Activated CD4-positive, alpha-beta T cell treated with anti-CD3 and anti-CD28 coated beads, Interleukin-2, Interleukin-6, amounts not matched to agents 100 ng/mL and 50 ng/mL, durations not matched to agents 16 hours and 8 hours (primary cell): ENCODE data around the gene GLOD5.
A peak's percentile ranks its signal among the peaks of the same experiment; 100 is the strongest.

Experiments
- DNase-seq: peaks from one replicate; pipeline ENCODE4 v3.0.0-alpha.2; 2020

Gene GLOD5

DNA sequence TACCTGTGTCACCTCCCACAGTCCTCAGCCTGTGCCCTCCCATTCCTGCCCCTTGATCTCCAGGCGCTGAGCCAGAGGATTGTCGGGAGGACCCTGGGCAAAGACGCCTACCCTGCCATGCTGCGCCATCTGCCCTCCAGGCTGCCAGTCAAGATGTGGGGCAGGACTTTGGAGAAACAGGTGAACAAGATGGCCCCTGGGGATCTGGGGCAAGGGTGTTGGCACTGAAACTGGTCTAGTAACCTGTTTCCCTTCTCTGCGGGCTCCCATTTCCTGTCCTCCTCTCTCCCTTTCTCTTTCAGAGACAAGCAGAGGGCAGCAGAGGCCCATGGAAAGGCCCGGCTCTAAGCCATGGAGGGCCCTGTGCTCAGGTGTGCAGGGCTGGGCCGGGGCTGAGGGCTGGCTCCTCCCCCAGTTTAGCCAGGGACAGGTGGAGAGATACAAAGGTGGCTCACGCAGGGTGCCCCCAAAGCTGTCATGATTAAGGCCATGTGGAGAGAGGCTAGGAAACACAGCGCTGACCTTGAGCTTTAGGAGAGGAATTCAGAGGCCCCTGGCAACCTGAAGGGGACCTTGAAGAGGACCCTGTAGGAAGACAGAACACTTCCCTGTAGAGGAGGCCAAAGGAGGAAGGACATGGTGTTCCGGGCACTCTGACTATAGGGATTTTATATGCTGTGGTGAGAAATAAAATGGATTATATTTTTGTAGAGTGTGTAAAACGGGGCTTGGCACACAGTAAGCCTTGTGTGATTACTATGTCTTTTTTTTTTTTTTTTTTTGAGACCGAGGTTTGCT is at the start of gene GLOD5:
Gene GLOD5, plus strand, starts transcription at position 74 of the 798 bp plus-strand sequence. Its CDS starts 44 bp downstream, at position 118.
- DNase-seq = peak; percentile 11

DNA sequence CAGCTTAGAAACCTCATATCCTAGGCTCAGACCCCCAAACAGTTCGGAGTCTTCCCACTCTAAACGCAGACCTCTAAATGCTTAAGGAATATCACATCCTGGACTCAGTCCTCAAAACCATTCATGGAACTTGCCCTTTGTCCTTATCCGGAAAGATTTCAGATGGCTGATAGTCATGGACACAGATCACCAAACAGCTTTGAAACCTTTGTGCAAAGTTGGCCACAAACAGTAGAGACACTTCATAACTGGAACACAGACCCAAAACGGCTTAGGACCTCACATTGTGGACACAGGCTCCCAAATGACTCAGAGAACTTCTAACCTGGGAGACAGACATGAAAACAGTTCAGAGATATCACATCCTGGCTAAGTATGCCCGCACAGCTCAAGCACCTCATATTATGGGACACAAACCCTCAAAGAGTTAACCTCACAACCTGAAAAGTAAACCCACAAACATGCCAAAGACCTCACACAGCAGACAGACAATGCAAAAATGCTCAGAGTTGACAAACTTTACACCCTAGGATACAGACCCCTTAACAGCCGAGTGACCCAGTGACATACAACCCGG is 49.5 kb upstream of the GLOD5 start:
- DNase-seq = no peak

DNA sequence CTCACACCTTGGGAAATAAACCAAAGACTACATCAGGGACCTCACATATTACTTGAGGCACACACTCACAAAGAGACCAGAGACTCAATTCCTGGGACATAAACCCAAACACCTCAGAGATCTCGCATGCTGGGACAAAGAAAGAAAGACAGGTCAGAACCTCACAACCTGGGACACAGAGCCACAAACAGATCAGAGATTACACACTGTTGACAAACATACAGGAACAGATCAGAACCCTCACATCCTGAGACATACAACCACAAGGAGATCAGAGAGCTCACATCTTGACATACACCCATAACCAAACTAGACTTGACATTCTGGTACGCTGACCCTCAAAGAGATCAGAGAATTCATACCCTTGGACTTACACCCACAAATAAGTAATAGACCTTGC is 47.7 kb upstream of the GLOD5 start:
- DNase-seq = peak; percentile 10

DNA sequence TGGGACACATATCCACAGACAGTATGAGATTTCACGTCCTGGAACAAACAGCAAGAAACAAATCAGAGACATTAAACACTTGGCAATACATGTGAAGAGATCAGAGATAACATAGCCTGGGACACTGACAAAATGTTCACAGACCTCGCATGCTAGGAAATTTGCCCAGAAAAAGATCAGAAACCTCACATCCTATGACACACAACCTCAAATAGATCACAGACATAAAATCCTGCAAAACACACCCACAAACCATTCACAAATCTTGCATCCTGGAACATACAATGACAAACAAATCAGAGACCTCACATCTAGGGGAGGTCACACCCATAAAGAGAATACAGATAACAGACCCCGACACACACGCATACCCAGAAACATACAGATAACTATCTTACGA is 47.0 kb upstream of the GLOD5 start:
- DNase-seq = no peak

DNA sequence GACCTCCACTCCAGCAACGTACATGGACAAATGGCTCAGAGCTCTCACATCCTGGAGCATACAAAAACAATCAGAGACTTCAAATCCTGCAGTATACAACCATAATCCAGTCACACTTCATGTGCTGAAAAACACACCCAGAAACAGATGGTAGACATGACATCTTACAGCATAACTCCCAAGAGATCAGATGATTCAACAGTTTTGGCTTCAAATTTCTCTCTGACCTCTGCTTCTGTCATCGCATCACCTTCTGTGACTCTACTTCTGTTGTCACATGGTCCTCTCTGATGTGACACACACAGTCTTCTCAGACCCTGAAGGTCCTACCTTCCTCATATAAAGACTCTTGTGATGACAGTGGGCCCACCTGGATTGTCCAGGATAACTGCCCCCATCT is 46.5 kb upstream of the GLOD5 start:
- DNase-seq = no peak

DNA sequence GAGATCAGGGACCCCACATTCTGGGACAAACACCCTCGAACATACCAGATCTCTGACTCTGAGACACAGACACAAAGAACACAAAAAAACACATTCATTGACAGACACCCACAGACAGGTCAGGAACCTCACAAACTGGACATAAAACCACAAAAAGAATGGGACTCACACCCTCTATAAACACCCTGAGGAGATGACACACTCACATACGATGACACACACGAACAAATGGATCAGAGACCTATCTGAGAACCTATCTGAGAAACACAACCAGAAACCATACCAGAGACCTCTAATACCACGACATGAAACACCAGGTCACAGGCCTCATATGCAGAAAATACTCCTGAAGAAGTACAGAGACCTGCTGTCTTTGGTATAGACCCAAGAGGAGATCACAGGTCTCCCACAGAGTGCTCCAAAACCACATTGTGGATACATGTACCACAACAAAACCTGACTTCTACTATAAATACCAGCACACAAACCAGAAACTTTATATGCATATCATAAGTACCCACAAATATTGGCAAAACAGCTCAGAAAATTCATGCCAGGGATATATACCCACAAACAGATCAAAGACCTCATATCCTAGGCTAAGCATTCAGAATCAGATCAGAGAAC is 45.6 kb upstream of the GLOD5 start:
- no peak for DNase-seq

DNA sequence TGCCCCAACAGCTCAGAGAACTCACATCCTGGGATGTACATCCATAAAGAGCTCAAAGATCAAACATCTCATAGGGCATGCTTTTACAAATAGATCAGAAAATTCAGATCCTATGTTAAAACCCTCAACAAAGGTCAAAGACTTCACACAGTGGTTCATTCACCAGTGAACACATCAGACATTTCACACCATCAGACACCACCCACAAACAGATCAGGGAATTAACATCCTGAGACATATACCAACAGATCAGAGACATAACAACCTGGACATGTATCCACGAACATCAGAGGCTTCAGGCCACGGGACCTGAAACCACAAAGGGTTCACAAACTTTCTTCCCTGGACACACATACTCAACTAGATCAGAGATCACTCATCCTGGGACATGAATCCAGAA is 41.6 kb upstream of the GLOD5 start:
- no peak for DNase-seq

DNA sequence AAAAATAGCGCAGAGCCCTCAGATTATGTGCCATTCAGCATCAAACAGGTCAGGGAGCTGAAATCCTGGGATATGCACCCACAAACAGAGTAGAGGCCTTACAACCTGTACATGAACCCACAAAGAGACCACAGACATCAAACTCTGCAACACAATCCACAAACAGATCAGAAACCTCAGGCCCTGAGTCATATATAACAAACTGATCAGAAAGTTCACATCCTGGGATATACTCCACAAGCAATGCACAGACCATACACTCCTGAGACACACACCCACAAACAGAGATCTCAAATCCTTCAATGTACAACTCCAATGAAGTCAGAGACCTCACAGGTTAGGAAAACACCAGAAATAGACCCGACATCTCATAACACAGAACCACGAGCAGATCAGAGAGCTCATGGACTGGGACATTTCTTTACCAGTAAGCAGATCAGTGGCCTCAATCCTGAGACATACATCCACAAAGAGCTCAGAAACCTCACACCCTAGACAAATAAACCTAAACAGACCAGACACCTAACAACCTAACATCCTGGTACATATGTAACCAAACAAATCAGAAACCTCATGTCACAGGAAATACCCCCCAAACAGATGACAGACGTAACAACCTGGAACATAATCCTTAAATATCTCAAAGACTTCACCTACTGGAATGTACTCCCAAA is 40.8 kb upstream of the GLOD5 start:
- DNase-seq = no peak

DNA sequence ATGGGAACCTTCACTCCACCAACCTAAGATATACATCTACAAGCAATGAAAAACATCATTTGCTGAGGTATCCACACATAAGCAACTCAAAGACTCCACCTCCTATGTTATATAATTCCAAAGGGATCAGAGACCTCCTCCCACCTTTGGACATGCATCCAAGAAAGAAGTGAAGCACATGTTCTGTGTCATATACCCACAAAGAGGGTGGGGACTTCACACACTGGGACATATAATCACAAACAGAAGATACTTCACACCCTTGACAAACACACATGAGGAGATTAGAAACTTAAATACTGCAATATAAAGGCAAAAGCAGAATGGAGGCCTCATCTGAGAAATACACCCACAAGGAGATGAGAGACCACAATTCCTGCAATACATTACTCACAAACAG is 39.6 kb upstream of the GLOD5 start:
- no peak for DNase-seq

DNA sequence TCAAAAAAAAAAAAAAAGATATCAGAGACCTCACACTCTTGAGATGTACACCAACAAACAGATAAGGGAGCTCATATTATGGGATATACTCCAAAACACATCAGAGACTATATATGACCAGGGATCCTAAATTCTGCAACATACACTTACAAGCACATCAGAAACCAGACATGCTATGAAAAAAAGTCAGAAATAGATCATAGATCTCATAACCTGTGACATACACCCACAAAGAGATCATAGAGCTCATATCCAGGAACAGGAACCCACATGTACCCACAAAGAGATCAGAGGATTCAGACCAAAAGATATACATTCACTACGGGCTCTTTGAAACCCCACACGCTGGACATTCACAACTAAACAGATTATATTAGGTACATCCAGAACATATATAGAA is 35.0 kb upstream of the GLOD5 start:
- DNase-seq = no peak

DNA sequence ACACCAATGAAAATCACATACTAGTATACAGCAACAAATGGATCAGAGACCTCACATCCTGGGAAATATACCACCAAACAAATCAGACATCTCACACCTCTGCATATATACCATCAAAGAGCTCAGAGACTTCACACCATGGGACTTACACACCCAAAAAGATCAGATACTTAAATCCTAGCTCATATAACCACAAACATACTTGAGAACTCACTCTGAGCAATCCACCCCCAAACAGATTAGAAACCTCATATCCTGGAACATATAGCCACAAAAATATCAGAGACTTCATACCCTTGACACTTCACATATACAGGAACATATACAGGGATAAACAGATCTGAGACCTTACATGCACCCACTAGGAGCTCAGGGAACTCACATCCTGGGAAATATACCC is 32.9 kb upstream of the GLOD5 start:
- DNase-seq = no peak

DNA sequence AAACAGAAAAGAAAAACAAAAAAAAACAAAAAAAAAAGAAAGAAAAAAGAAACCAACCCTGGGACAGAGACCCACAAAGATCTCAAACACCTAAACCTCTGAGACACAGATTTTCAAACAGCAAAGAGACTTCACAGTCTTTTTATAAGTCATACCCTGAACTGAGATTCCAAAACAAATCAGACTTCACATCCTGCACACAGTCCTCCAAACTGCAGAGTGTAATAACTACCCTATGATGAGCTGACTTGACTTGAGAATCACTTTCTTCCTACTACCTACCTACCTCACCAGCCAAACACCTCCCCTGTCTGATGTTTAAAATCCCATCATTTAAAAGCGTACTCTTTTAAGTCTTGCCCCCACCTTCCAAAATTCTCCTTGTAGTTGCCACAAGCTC is 25.2 kb upstream of the GLOD5 start:
- DNase-seq = no peak

DNA sequence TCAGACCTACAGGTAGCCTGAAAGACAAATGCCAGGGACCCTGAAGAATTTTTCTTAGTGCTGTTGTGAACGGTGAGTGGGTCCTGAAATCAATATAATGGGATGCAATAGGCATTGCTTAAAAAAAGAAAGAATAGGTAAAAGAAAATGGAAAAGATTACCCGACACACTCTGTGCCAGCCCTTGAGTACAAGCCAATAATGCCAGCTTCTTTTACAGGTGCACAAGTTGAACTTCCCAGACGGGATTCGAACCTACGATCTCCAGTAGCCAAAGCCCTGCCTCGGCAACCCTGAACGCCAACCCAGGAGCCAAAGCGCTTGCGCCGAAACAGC is 24.7 kb upstream of the GLOD5 start:
- no peak for DNase-seq

DNA sequence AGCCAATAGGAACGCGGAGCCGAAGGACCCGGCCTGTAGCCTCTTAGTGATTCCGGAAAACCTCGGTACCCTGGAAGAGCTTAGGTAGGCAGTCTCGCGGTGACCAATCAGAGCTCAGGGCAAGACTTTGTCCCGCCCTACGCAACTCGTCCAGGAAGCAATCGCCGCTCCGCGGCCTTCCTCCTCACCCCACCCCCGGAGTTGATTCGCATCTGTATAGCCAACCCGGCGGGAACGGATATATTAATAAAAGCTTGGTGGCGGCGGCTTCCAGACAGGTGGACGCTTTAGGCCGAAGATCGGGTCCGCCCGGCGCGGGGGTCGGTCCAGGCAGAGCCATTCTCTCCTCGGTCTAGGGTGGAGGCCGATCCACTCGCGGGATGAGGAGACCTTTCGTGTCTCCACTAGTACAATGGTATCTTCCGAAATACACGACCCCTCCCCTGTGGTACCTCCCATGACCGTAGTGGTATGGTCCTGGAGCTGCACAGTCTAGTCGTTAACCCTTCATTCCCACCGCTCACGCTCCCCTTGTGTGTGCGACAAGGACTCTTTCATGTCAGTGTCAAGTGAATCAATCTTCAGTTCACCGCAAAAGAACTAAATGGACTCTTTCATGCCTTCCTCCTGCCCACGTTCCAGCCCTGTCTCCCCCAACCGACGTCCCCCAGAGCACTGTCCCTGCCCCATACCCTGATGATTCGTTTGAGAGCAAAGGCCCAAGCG is 24.2 kb upstream of the GLOD5 start:
- DNase-seq = peak; percentile 94

DNA sequence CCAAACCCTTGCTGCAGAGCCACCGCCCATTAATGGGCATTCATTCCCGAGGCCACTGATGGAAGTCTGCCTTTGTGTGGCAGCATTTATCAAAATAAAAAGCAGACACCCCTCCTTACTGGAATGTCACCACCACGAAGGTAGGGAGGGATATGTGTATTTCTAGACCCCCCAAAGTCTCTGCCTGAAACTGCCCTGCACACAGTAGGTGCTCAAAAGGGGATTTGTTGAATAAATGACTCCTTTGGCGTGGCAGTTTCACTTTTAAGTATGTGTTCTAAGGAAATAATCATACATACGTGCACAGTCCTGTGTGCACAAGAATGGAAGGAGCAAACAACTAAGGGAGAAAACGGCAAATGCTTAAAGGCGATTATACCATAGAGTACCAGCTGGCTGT is 23.6 kb upstream of the GLOD5 start:
- no peak for DNase-seq

DNA sequence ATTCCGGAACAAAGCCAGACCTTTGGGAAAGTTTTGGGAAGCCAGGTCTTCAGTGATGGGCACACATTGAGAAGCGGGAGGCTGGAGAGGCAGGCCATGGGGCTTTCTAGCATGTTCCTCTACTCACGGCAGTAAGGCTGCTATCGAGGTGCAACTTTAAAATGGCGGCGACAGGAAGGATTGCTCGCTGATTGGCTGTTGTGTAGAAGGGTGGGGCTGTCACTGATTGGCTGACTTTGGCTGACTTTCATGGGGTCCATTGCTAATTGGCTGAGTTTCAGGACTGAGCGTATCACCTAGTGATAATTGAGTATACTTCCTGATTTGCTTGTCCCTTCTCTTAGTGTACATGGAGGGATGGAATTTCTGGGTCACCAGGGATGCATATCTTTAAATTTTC is 19.7 kb upstream of the GLOD5 start:
- DNase-seq = no peak

DNA sequence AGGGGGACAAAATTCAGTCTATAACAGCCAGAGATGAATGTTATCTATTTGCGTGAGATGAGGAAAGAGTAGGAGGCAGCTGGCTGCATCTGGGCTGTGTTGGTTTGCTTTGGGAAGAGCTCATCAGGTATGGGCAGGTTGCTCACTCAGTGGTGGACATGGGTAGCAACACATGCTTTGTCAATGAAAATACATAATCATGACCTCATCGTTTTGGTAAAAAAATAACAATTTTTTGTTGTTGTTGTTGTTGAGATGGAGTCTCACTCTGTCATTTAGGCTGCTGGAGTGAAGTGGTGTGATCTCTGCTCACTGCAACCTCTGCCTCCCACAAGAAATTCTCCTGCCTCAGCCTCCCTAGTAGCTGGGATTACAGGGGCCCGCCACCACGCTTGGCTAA is 16.3 kb upstream of the GLOD5 start:
- no peak for DNase-seq

DNA sequence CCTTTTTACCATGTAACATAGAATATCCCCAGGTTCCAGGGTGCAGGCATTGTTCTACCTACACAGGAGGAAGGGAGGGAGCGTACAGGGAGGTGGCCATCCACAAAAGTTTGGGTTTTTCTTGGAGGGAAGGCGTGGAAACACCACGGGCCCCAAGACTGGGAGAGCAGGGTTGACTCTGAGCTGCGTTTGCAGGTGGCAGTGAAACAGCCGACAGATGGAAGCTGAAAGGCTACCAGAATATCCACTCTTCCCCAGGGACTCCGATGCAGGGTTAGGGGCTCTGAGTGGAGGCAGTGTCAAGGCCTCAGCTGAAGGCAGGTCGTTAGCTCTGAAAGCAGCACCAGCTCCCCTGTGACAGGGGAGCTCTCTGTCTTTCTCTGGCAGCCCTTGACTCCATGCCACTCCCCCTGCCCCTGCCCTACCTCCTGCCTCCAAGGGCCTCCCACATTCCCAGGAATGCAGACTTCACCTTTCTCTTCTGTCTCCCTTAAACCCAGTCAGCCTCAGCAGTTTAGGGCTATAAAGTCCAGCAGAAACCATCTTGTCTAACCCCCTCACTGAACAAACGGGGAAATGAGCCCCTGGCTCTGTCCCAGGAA is 14.0 kb upstream of the GLOD5 start:
- no peak for DNase-seq

DNA sequence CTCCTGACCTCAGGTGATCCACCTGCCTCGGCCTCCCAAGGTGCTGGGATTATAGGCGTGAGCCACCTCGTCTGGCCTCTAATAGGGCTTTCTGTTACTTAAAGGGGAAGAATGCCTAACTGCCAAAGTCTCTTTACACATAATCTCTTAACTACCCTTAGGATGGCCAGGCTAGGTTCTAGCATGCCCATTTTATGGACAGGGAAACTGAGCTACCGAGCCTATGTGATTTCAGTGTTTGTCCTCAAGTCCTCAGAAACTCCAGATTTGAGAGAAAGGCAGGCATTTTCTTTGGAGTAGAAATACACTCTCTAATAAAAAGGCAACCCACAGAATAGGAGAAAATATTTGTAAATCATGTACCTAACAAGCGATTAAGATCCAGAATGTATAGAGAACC is 12.4 kb upstream of the GLOD5 start:
- DNase-seq = no peak

DNA sequence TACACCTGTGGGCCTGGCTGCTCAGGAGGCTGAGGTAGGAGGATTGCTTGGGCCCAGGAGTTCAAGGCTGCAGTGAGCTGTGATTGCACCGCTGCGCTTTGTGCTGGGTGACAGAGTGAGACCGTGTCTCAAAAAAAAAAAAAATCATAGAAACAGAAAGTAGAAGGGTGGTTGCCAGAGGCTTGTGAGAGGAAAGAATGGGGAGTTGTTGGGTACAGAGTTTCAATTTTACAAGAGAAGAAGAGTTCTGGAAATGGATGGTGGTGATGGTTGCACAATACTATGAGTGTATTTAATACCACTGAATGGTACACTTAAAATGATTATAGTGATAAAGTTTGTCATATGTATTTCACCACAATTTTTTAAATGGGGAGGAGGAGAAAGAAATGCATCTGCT is 10.2 kb upstream of the GLOD5 start:
- peak; percentile 50 for DNase-seq

DNA sequence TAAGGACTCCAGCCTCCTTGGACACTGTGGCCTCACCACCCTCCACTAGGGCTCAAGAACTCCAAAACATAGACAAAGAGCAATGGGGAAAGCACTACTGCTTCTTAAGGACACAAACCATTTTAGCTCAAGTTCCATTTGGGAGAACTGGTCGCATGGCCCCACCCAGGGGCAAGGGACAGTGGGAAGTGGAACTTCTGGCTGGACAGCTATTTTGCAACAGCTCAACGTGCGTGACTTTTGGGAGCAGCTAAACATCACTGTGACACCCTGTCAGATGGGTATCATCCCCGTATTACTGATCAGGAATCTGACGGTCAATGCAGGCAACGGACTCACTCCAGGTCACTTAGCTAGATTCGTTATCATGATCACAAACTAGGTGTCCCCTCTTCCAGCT is 9.0 kb upstream of the GLOD5 start:
- DNase-seq = no peak

DNA sequence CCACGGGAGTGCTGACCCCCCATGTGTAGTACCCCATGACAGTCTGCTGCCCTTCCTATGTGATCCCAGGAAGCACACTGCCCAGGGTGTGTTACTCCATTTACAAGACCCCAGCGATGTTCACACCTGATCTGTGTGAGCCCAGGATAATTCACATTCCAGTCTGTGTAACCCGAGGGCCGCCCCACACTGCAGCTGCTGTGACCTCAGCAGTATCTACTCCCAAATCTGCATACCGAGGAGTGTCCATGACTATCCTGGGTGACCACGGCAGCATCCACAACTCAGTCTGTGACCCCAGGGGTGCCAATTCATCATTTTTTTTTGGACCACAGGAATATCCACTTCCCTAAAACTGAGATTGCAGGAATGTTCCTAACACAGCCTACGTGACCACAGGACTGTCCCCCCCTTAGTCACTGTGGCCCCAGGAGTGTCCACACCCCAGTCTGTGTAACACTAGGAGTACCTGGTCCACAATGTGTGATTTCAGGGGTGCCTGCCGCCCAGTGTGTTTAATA is 7.8 kb upstream of the GLOD5 start:
- no peak for DNase-seq

DNA sequence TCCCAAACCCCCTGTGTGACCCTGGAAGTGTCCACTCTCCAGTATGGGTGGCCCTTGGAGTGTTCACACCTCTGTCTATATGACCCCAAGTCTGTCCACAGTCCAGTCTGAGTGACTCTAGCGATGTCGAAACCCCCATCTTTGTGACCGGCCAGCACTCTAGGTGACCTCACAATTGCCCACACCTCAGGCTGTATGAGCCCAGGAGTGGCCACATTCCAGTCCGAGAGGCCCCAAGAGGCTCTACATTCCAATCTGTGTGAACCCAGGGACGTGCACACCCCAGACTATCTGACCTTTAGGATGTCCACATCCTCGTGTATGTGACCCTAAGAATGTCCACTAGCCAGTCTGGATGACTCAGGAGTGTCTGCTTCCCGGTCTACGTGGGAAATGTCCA is 7.3 kb upstream of the GLOD5 start:
- DNase-seq = no peak
